ENCODE measurements around the gene SFTA2. TPM values are rescaled to one million over a fixed set of nuclear protein-coding genes. Genes with fewer than 3 reads are reported as not detected.

SFTA2 gene
- total RNA-seq, 2 donors from 2014 or later: not detected

GRCh38 chr6:30893666-30894065, 38.3 kb downstream of the SFTA2 start:
- Histone ChIP-seq H3K27ac (ENCODE audit: low read depth, low read length) (no peak overlapping the region), H3K36me3 (ENCODE audit: control insufficient read depth, insufficient read depth, low read length) (peaks cover 50% of the 10 kb centered on the region), H3K9me3 (ENCODE audit: control insufficient read depth, low read length) (no peaks in the 10 kb centered on the region), H3K4me3 (ENCODE audit: low read length) (no peak overlapping the region), H3K27me3 (ENCODE audit: control insufficient read depth, insufficient read depth, low read length, poor library complexity, severe bottlenecking) (no peaks in the 10 kb centered on the region), H3K9ac (ENCODE audit: extremely low read depth, low read length, poor library complexity, severe bottlenecking) (no peak overlapping the region), H3K4me1 (ENCODE audit: control insufficient read depth, insufficient read depth, low read length) (no peaks in the 10 kb centered on the region)
- no peak overlapping the region for H3K4me3 Mint-ChIP-seq
- 92 to 93% methylated on average over 7 to 8 of the region's 8 CpGs for WGBS, 2 experiments (ENCODE audit: insufficient coverage in 1 of 2, insufficient read length in 1 of 2)
- peaks cover 62% of the 10 kb centered on the region for H3K36me3 Mint-ChIP-seq (ENCODE audit: low read depth)
- no peak for TF ChIP-seq CTCF (conservative IDR thresholded peaks at IDR 0.05)
- peaks cover 3% of the 10 kb centered on the region for H3K4me1 Mint-ChIP-seq
- DNase-seq: no peak
- H3K27me3 Mint-ChIP-seq (ENCODE audit: insufficient read depth): no peaks in the 10 kb centered on the region
- no peaks in the 10 kb centered on the region for H3K9me3 Mint-ChIP-seq
- no peak overlapping the region for H3K27ac Mint-ChIP-seq

- H3K9ac ChIP-seq (ENCODE audit: extremely low read depth, low read length, poor library complexity, severe bottlenecking): no peak overlapping the region
- H3K4me1 Mint-ChIP-seq: peaks cover 6% of the 10 kb centered on the region
- H3K4me3 Mint-ChIP-seq: no peak overlapping the region
- peak; percentile 77 for TF ChIP-seq CTCF (conservative IDR thresholded peaks at IDR 0.05)
- H3K36me3 ChIP-seq (ENCODE audit: control insufficient read depth, insufficient read depth, low read length): peaks cover 51% of the 10 kb centered on the region
- peak; percentile 75 for DNase-seq
- no peaks in the 10 kb centered on the region for H3K27me3 Mint-ChIP-seq (ENCODE audit: insufficient read depth)
- peaks cover 60% of the 10 kb centered on the region for H3K36me3 Mint-ChIP-seq (ENCODE audit: low read depth)
- 89 to 93% methylated on average over 10 to 16 of the region's 16 CpGs for WGBS, 2 experiments (ENCODE audit: insufficient coverage in 1 of 2, insufficient read length in 1 of 2)
- H3K27me3 ChIP-seq (ENCODE audit: control insufficient read depth, insufficient read depth, low read length, poor library complexity, severe bottlenecking): no peaks in the 10 kb centered on the region
- H3K9me3 ChIP-seq (ENCODE audit: control insufficient read depth, low read length): no peaks in the 10 kb centered on the region
- no peaks in the 10 kb centered on the region for H3K9me3 Mint-ChIP-seq
- no peak overlapping the region for H3K27ac Mint-ChIP-seq
- H3K27ac ChIP-seq (ENCODE audit: low read depth, low read length): no peak overlapping the region
- H3K4me1 ChIP-seq (ENCODE audit: control insufficient read depth, insufficient read depth, low read length): no peaks in the 10 kb centered on the region
- no peak overlapping the region for H3K4me3 ChIP-seq (ENCODE audit: low read length)
Measured at GRCh38 chr6:30893001-30893591, 38.9 kb downstream of the SFTA2 start.

- H3K9ac ChIP-seq (ENCODE audit: extremely low read depth, low read length, poor library complexity, severe bottlenecking): no peak overlapping the region
- no peak overlapping the region for H3K27ac Mint-ChIP-seq
- peaks cover 54% of the 10 kb centered on the region for H3K36me3 Mint-ChIP-seq (ENCODE audit: low read depth)
- no peaks in the 10 kb centered on the region for H3K9me3 Mint-ChIP-seq
- WGBS, 2 experiments (ENCODE audit: insufficient coverage in 1 of 2, insufficient read length in 1 of 2): 94 to 97% methylated on average over 13 to 21 of the region's 21 CpGs
- no peaks in the 10 kb centered on the region for H3K27me3 Mint-ChIP-seq (ENCODE audit: insufficient read depth)
- no peaks in the 10 kb centered on the region for H3K9me3 ChIP-seq (ENCODE audit: control insufficient read depth, low read length)
- no peaks in the 10 kb centered on the region for H3K4me1 ChIP-seq (ENCODE audit: control insufficient read depth, insufficient read depth, low read length)
- no peak overlapping the region for H3K4me3 Mint-ChIP-seq
- DNase-seq: no peak
- no peaks in the 10 kb centered on the region for H3K27me3 ChIP-seq (ENCODE audit: control insufficient read depth, insufficient read depth, low read length, poor library complexity, severe bottlenecking)
- no peak overlapping the region for H3K4me3 ChIP-seq (ENCODE audit: low read length)
- peaks cover 45% of the 10 kb centered on the region for H3K36me3 ChIP-seq (ENCODE audit: control insufficient read depth, insufficient read depth, low read length)
- H3K4me1 Mint-ChIP-seq: peaks cover 6% of the 10 kb centered on the region
- no peak for TF ChIP-seq CTCF (conservative IDR thresholded peaks at IDR 0.05)
- H3K27ac ChIP-seq (ENCODE audit: low read depth, low read length): no peak overlapping the region
Measured at GRCh38 chr6:30891816-30892538, 40.0 kb downstream of the SFTA2 start.

All from endodermal cell (in vitro differentiated cells).